ENCODE data around the gene CHSY3. TPM values are rescaled to one million over a fixed set of nuclear protein-coding genes. Genes with fewer than 3 reads are reported as not detected.

The CHSY3 gene
- total and polyA plus RNA-seq, 2 donors (not counting 1 experiment from before 2014, with no cell fraction given) = 0.51 to 0.99 TPM

- Histone ChIP-seq H3K4me3 (replicated peaks in 1 of 4; ENCODE audit: control extremely low read depth in 1 of 4, insufficient read depth in 1 of 4, low read depth in 3 of 4, low read length in 4 of 4) (no peak overlapping the region), H3K27ac (ENCODE audit: insufficient read depth, low read length) (no peak overlapping the region), H3K9me3 (ENCODE audit: control insufficient read depth, insufficient read depth, low read depth, low read length) (no peaks in the 10 kb centered on the region), H3K4me1 (ENCODE audit: control insufficient read depth, extremely low read depth, insufficient read depth, low read length) (no peaks in the 10 kb centered on the region), H3K4me2 (ENCODE audit: extremely low read depth, insufficient read depth, low read length) (no peak overlapping the region), H4K20me1 (ENCODE audit: control insufficient read depth, extremely low read depth, insufficient read depth, low read length) (no peaks in the 10 kb centered on the region), H2AFZ (ENCODE audit: low read length) (no peak overlapping the region), H3K9ac (ENCODE audit: insufficient read depth, low read length) (no peak overlapping the region), H3K79me2 (ENCODE audit: control insufficient read depth, insufficient read depth, low read length) (no peaks in the 10 kb centered on the region), H3K36me3 (ENCODE audit: control insufficient read depth, insufficient read depth, low read length) (no peaks in the 10 kb centered on the region), H3K27me3 (ENCODE audit: control insufficient read depth, insufficient read depth, low read length) (no peaks in the 10 kb centered on the region)
- TF ChIP-seq CTCF (conservative IDR thresholded peaks at IDR 0.05 in 1 of 2, IDR thresholded peaks at IDR 0.05 in 1 of 2; ENCODE audit: low read depth in 1 of 2, low read length in 2 of 2) (no peak), EZH2 (IDR thresholded peaks at IDR 0.05; ENCODE audit: low read length, missing control alignments) (no peak)
- DNase-seq (ENCODE audit: low read depth in 2 of 2) = no peak
Measured at GRCh38 chr5:129960831-129961230, 56.6 kb downstream of the CHSY3 start.

- no peak overlapping the region for H3K27ac ChIP-seq (ENCODE audit: insufficient read depth, low read length)
- no peaks in the 10 kb centered on the region for H4K20me1 ChIP-seq (ENCODE audit: control insufficient read depth, extremely low read depth, insufficient read depth, low read length)
- no peaks in the 10 kb centered on the region for H3K27me3 ChIP-seq (ENCODE audit: control insufficient read depth, insufficient read depth, low read length)
- no peak overlapping the region for H3K4me3 ChIP-seq (replicated peaks in 1 of 4; ENCODE audit: control extremely low read depth in 1 of 4, insufficient read depth in 1 of 4, low read depth in 3 of 4, low read length in 4 of 4)
- no peaks in the 10 kb centered on the region for H3K36me3 ChIP-seq (ENCODE audit: control insufficient read depth, insufficient read depth, low read length)
- no peak overlapping the region for H2AFZ ChIP-seq (ENCODE audit: low read length)
- H3K79me2 ChIP-seq (ENCODE audit: control insufficient read depth, insufficient read depth, low read length) = no peaks in the 10 kb centered on the region
- no peak overlapping the region for H3K9ac ChIP-seq (ENCODE audit: insufficient read depth, low read length)
- no peak overlapping the region for H3K4me2 ChIP-seq (ENCODE audit: extremely low read depth, insufficient read depth, low read length)
- DNase-seq (ENCODE audit: low read depth in 2 of 2) = no peak
- no peaks in the 10 kb centered on the region for H3K9me3 ChIP-seq (ENCODE audit: control insufficient read depth, insufficient read depth, low read depth, low read length)
- no peaks in the 10 kb centered on the region for H3K4me1 ChIP-seq (ENCODE audit: control insufficient read depth, extremely low read depth, insufficient read depth, low read length)
- no peak for TF ChIP-seq EZH2 (IDR thresholded peaks at IDR 0.05; ENCODE audit: low read length, missing control alignments)
- no peak for TF ChIP-seq CTCF (conservative IDR thresholded peaks at IDR 0.05 in 1 of 2, IDR thresholded peaks at IDR 0.05 in 1 of 2; ENCODE audit: low read depth in 1 of 2, low read length in 2 of 2)
Measured at GRCh38 chr5:129962506-129962905, 58.2 kb downstream of the CHSY3 start.

GRCh38 chr5:129963359-129963758, 59.1 kb downstream of the CHSY3 start:
- Histone ChIP-seq H3K27ac (ENCODE audit: insufficient read depth, low read length) (no peak overlapping the region), H3K27me3 (ENCODE audit: control insufficient read depth, insufficient read depth, low read length) (no peaks in the 10 kb centered on the region), H3K4me1 (ENCODE audit: control insufficient read depth, extremely low read depth, insufficient read depth, low read length) (no peaks in the 10 kb centered on the region), H3K4me3 (replicated peaks in 1 of 4; ENCODE audit: control extremely low read depth in 1 of 4, insufficient read depth in 1 of 4, low read depth in 3 of 4, low read length in 4 of 4) (no peak overlapping the region), H4K20me1 (ENCODE audit: control insufficient read depth, extremely low read depth, insufficient read depth, low read length) (no peaks in the 10 kb centered on the region), H2AFZ (ENCODE audit: low read length) (no peak overlapping the region), H3K79me2 (ENCODE audit: control insufficient read depth, insufficient read depth, low read length) (no peaks in the 10 kb centered on the region), H3K9me3 (ENCODE audit: control insufficient read depth, insufficient read depth, low read depth, low read length) (no peaks in the 10 kb centered on the region), H3K36me3 (ENCODE audit: control insufficient read depth, insufficient read depth, low read length) (no peaks in the 10 kb centered on the region), H3K4me2 (ENCODE audit: extremely low read depth, insufficient read depth, low read length) (no peak overlapping the region), H3K9ac (ENCODE audit: insufficient read depth, low read length) (no peak overlapping the region)
- TF ChIP-seq CTCF (conservative IDR thresholded peaks at IDR 0.05 in 1 of 2, IDR thresholded peaks at IDR 0.05 in 1 of 2; ENCODE audit: low read depth in 1 of 2, low read length in 2 of 2) (no peak), EZH2 (IDR thresholded peaks at IDR 0.05; ENCODE audit: low read length, missing control alignments) (no peak)
- DNase-seq (ENCODE audit: low read depth in 2 of 2) = peak; percentile 91 to 95

Measured in fibroblast of lung (primary cell).